Stimulated activated CD8-positive, alpha-beta memory T cell treated with anti-CD3 and anti-CD28 coated beads, Interleukin-4, amount 100 ng/mL, for 48 hours (primary cell): Measurements from ENCODE around the gene UTP18.
"Not testable (repeated sequence)": the region's sequence is repeated elsewhere in the genome, so short reads cannot be mapped to it uniquely, and the experiment has no call there.

Experiments used
- DNase-seq: peaks from one replicate; pipeline ENCODE4 v3.0.0-alpha.2; 2020

The UTP18 gene

GRCh38 chr17:51259564-51260236 lies 646 bp upstream of the UTP18 start, which contains the start of gene MBTD1:
MBTD1 (minus strand) TSS chr17:51260049; CDS start chr17:51225161, 34,888 bp downstream.
- DNase-seq, result peak; percentile 97

DNA sequence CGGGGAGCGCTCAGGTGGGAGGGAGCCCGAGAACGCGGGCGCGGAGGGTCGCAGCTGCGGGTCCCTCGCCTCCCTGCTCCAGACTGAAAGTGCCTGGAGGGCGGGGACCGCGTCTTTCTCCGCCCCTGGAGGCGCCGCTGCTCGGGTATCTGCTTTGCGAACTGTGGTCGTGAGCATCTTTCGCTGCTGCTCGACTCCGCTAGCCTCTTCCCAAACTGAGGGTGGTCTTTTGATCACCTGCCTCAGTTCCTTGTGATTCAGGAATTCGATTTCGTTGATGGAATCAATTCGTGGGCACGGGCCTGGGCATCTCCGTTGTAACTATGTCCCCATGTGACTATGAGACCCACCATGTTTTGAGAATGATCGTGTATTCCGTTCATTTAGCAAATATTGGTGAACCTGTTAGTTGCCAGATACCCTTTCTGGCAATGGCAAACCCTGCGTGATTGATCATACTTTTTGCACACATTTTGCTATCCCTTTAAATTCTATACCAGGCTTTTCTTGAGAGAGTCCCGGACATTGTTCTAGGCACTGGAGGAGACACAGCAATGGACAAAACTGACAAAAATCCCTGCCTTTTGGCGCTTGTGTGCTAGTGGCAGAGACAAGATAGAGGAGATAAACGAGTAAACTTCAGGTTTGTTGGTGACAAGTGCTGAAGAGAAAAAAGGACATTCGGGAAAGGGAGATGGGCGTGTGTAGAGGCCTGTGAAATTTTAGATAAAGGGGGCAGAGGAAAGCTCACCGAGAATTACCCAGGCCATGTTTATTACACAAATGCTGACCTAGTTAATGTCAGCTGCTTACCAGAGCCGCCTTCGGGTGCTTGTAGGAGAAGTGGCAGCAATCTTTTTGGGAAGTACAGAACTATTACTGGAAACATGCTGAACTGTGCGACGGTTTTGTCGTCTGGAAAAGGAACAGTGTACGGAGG lies 948 bp downstream of the UTP18 start:
- DNase-seq, result peak; percentile 85

DNA sequence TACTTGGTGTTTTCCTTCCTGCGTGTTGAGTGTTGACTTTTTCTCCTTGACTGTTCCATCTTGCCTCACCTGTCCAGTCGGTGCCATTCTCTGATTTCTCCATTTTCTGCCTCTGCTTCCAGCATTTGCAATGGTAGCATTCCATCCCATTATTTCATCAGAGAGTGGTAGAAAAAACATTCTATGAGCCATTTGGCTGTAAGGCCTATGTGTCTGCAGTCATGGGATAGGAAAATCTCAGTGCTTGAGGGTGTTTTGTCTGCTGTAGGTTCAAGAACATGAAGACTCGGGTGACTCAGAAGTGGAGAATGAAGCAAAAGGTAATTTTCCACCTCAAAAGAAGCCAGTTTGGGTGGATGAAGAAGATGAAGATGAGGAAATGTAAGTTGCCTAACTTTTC lies 2.7 kb downstream of the UTP18 start:
- no peak for DNase-seq

GRCh38 chr17:51264466-51264865 lies 4.1 kb downstream of the UTP18 start:
- not testable (repeated sequence) for DNase-seq

- no peak for DNase-seq
These were observed 9.6 kb downstream of the UTP18 start for GRCh38 chr17:51269991-51270390.

DNA sequence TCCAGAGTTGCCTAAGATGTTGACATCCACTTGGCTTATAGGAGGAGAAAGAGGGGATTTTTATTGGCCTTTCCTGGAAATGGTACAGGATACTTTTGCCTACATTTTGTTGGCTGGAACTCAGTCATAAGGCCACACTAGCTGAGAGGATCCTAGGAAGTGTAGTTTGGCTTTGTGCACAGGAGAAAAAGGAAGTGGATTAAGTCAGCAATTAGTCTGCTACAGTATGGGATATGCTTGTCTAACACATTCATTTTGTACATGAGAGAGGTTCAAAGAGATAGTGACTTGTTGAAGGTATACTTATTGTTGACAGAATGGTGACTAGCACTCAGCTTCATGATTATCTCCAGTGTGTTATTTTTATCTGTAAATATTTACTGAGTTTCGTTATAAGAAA lies 10.3 kb downstream of the UTP18 start:
- no peak for DNase-seq

- DNase-seq, result no peak
These were observed 12.5 kb downstream of the UTP18 start for GRCh38 chr17:51272812-51273211.

DNA sequence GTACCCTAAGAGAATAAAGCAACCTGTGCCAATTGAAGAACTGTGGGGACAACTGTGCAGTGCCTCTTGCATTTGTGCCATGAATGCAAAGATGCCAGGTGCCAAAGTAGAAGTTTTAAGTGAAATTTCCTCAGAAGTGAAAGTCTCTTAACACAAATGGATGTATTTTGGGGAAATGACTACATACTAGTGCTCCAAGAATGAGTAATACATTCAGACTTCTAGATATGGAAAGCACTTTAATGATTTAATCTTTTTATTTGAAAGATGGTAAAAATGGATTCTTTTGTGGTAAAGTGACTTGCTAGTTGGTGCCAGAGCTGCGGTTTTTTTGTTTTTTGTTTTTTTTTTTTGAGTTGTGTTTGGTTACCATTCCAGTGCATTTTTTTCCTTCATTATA lies 15.0 kb downstream of the UTP18 start:
- no peak for DNase-seq

GRCh38 chr17:51279183-51279582 lies 18.8 kb downstream of the UTP18 start:
- DNase-seq, result no peak

DNA sequence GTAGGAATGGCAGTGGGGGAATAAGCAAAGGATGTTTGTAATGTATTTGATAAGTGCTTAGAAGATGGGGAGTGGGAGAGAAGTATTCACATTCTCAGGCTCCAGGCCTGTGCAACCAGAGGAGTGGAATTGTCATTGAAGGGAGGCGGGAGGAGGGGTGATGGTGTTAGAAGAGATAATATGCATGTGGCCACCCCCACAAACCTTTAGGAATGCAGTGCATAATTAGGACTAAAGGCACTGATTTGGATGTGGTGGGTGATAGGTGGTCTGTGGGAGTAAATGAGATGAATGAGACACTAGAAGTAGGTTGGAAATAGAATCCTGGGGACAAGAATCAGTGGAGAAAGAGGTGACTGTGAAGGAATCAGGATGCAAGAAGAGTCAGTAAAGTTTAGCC lies 27.1 kb downstream of the UTP18 start:
- no peak for DNase-seq

- DNase-seq, result no peak
These were observed 29.4 kb downstream of the UTP18 start for GRCh38 chr17:51289696-51290111.

- not testable (repeated sequence) for DNase-seq
These were observed 34.0 kb downstream of the UTP18 start for GRCh38 chr17:51294338-51294737.

GRCh38 chr17:51298508-51299371 lies 38.4 kb downstream of the UTP18 start:
- no peak for DNase-seq

- no peak for DNase-seq
These were observed 39.5 kb downstream of the UTP18 start for GRCh38 chr17:51299859-51300258.

- DNase-seq, result no peak
These were observed 44.8 kb downstream of the UTP18 start for GRCh38 chr17:51305182-51305581.

DNA sequence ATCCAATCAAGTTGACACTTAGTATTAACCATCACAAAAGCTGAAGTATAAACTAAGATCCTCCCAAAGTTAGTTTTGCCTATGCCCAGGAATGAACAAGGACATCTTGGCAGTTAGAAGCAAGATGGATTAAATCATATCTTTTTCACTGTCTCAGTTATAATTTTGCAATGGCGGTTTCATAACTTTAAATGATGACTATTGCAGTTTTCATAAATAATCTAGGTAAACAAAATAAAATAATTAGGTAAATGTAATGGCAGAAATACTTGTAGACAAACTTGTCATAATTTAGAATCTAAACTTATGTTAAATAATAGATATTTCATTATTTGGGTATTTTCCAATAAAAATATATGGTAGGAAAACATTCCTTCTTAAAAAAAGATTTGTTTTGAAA lies 51.7 kb downstream of the UTP18 start:
- not testable (repeated sequence) for DNase-seq

- no peak for DNase-seq
These were observed 58.8 kb downstream of the UTP18 start for GRCh38 chr17:51319186-51319585.

GRCh38 chr17:51322390-51323029 lies 62.2 kb downstream of the UTP18 start:
- DNase-seq, result no peak

DNA sequence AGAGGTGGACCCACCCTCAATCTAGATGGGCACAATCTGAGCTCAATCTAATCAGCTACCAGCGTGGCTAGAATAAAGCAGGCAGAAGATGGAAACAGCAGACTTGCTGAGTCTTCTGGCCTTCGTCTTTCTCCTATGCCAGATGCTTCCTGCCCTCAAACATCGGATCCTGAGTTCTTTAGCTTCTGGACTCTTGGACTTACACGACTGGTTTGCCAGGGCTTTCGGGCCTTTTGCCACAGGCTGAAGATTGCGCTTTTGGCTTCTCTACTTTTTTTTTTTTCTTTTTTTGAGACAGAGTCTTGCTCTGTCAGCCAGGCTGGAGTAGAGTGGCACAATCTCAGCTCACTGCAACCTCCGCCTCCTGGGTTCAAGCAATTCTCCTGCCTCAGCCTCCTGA lies 65.1 kb downstream of the UTP18 start:
- DNase-seq, result no peak

DNA sequence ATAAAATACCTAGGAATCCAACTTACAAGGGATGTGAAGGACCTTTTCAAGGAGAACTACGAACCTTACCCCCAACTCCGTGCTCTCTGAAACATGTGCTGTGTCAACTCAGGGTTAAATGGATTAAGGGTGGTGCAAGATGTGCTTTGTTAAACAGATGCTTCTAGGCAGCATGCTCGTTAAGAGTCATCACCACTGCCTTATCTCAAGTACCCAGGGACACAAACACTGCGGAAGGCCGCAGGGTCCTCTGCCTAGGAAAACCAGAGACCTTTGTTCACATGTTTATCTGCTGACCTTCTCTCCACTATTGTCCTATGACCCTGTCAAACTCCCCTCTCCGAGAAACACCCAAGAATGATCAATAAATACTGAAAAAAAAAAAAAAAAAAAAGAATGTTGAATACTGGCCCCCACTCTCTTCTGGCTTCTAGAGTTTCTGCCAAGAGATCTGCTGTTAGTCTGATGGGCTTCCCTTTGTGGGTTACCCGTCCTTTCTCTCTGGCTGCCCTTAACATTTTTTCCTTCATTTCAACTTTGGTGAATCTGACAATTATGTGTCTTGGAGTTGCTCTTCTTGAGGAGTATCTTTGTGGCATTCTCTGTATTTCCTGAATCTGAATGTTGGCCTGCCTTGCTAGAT lies 70.6 kb downstream of the UTP18 start:
- DNase-seq, result not testable (repeated sequence)

DNA sequence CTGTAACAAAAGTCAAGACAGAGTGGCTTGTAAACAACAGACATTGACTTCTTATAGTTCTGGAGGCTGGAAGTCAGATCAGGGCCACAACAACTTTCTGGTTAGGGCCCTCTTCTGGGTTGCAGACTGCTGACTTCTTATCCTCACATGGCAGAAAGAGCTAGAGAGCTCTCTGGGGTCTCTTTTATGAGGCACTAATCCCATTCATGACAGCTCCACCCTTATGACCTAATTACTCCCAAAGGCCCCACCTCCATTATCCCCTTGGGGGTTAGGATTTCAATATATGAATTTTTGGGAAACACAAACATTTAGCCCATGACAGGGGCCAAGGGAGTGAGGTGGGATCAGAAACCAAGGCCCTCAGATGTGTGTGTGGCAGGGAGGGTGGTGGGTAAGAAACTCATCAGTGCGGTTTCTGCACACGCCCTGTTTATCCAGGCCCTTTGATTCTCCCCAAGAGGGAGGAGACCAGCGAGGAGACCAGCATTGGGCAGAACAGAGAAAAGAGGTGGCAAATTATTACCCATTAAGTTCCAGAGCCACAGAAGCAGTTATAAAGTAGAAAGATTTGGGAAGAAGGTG lies 74.8 kb downstream of the UTP18 start:
- DNase-seq, result no peak
